GM11168 (cell line): ENCODE measurements around the gene CERS3.

Experiments used
- in situ Hi-C: fragments of 300-500 bp; cut with MboI; formaldehyde crosslinking; loops from one replicate; pipeline ENCODE4 v1.12.0; 2022; ENCODE audit warnings: low sequenced_read_pairs; ENCODE audit not compliant: unreplicated experiment

The CERS3 gene

DNA sequence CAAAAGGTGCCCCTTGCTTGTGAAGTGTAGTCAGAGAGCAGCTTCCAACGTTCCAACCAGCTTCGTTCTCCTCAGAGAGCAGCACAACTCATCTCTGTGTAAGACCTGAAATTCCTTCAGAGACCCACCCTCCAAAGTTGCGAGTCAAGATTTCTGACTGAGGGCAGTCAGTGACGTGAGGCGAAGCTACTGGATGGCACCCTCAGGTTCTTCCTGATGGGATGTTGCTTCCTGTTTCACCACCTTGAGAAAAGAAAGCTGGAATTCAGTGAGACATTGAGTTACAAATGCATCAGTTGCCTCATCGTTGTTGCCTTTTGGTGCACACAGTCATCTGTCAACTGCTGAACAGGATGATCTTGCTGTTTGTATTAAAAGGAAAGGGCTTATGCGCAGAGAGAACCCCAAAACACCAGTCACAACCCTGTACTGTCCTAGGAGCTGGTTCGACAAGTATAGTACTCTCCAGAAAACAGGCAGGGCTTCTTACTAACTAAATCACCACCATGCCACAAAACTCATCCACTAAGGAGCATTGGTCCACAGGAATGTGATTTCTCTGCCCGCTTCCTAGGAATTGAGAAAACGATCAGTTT is at the start of gene CERS3:
TSS of gene CERS3 (minus strand) at position 118 of the 596 bp plus-strand sequence. CDS start 27,101 bp downstream, outside the sequence.
- in situ Hi-C loops, result no loop called here

DNA sequence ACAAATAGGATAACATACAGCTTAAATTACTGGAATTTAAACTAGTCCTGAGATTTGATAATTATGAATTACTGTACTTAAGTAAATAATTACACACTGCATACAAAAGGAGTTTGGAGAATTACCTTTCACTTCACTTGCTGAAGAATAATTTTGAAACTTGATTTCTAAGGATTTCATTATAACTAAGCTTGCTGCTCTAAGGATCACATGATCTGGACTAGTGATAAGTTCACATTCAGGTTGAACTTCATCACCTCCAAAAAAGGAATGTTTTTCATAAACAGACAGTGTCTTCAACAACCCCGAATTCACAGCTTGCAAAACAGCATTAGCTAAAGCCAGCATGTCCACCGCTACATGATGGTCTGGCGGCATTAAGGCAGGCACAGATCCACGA is 44.8 kb upstream of the CERS3 start:
- in situ Hi-C loops, result loop anchor here (25.0 kb wide), 1 partner anchor 636 kb away; no protein-coding TSS in a partner anchor

DNA sequence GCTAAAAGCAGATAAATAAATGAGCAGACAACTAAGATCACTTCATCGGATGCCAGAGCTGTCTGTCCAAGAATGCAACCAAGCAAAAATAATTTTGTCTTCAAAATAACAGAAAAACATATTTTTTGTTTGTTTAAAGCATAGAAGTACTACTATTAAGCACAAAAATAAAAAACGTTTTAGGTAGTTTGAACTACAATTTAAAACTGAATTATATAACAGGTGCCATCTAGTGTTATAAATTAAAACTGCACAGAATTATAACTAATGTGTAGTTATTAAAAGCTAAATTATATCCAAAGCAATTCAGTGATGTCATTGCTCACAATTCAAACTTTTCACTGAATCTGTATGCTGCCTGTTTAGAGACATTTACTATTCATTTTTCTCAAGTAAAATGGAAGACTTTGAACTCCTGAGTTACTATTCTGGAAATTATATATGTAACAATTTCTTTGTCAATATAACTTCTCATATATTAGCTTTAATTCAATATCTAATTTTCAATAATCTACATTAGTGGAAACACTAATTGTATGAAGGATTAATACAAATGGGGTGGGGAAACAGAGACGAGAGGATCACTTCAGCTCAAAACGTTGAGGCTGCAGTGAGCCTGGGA is 43.7 kb upstream of the CERS3 start:
- in situ Hi-C loops, result loop anchor here (25.0 kb wide), 1 partner anchor 635 kb away; no protein-coding TSS in a partner anchor

DNA sequence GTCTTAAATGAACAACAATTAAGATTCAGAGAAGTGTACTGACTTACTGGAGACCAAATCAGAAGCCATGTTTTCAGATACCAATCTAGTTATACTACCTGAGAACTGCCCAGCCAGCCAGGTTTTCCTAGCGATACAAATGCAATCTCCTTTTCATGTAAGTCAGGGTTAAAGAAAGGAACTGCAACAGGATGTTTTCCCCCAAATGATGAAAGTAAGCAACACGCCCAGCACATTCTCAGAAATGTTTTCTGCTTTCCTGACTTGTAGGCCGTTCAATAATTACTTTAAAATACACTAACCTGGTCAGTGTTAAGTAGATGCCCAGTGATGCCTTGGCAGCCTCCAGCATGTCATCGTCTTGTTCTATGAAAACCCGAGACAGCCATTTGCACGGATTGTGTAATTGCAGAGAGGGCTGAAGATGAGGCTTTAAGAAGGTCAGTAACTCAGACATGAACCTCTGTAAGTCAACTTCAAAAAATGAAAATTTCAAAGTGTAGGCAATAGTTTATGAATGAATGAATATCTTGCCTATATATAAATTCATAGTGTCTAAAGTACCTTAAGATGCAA is 42.9 kb upstream of the CERS3 start:
- in situ Hi-C loops, result loop anchor here (25.0 kb wide), 1 partner anchor 634 kb away; no protein-coding TSS in a partner anchor

DNA sequence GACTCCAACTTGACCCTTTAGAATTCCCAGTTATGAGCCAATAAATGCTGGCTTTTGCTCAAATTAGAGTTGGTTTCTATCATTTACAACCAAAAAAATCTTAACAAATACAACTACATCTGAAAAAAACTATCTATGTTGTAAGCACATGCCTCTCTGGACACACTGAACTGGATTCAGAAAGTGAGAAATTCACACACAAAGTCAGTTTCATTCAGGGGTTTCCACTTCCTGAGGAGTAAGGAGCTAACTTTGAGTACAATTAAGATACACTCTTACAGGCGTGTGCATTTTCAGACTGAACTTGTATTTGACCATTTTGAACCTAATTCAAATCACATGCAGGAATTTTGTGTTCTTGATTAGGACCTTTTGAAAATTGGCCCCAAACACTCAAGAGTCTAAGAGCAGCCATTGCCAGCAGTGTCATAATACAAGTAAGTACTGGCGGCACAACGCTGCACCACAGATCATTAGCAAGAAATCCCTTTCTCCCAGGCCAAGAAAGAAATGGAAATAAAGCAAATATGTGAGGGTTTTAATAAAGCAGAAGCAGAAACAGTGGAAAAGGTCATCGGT is 42.1 kb upstream of the CERS3 start:
- in situ Hi-C loops, result loop anchor here (25.0 kb wide), 1 partner anchor 634 kb away; no protein-coding TSS in a partner anchor

DNA sequence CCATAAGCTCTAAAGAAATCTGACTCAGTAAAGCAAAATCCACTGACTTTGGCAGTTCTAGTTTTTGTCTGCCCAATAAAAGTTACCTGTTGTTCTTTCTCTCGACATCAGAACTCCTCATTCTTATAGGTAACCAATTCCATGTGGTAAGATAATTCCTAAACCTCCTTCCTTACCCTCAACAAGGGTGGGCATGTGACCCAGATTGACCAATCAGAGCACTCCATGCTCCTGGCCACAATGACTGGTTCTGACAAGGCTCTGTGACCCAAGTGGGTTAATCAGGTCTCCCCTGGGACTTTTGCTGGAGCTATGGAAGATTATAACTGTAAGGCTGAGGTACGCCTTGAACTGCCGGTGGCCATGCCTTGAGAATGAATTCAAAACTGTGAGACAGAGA is 41.5 kb upstream of the CERS3 start:
- in situ Hi-C loops, result loop anchor here (25.0 kb wide), 1 partner anchor 633 kb away; no protein-coding TSS in a partner anchor

DNA sequence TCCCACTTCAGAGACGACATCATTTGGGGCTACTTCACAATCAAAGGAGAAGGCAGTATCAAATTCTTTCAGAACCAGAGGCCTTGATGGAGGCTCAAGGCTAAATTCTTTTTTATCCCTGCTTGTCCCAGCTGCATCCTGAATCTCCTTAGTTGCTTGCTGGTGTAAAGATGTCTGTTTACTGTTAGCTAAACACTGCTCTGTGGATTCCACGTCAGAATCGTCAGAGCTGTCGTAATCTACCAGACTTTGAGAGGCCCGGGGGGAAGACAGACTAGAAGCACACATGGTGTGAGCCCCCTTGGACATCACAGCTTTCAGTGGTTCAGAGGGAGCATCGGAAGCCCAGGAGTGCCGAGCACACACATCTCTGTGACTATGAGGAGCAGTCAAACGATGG is 40.6 kb upstream of the CERS3 start:
- in situ Hi-C loops, result loop anchor here (25.0 kb wide), 1 partner anchor 632 kb away; no protein-coding TSS in a partner anchor

DNA sequence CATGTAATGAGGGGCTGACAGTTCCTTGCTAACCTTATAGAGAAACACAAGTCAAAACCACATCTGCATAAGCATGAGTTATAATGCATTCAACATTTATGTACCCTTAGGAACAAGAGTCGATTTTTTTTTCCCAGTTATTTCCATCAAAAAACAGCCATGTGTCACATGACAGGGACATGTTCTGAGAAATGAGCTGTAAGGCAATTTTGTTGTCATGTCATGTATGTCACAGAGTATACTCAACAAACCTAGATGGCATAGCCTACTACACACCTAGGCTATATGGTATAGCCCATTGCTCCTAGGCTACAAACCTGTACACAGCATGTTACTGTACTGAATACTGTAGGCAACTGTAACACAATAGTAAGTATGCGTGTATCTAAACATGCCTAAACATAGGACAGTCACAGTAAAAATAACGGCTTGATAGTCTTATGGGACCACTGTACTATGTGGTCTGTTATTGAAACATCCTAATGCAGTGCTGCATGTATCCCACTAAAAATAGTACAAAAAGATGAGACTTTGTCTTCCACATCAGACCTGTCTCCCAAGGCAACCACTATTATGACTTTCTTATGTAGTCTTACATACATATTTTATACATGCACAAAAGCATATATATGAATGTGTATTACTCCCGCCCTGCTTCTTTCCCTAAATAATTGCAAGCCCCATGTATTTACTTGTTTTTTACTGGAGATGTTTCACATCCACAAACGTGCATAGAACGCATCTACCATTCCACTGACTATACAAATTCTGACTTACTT is 38.3 kb upstream of the CERS3 start:
- in situ Hi-C loops, result loop anchor here (25.0 kb wide), 1 partner anchor 630 kb away; no protein-coding TSS in a partner anchor

DNA sequence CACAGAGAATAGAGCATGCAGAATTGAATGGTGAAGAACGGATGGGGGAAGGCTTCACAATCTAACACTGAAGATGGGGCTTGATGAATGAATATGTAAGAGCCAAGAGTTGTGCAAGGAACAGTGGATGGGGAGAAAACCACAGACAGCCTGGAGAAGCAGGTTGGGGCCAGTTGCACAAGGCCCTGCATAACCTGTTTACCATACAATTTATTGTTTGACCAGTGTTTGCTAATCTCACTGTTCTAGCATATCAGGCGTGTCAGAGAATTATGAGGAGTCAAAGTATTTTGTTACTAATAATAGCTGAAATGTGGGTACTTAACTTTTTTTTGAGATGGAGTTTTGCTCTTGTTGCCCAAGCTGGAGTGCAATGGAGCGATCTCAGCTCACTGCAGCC is 36.8 kb upstream of the CERS3 start:
- in situ Hi-C loops, result loop anchor here (25.0 kb wide), 1 partner anchor 628 kb away; no protein-coding TSS in a partner anchor

DNA sequence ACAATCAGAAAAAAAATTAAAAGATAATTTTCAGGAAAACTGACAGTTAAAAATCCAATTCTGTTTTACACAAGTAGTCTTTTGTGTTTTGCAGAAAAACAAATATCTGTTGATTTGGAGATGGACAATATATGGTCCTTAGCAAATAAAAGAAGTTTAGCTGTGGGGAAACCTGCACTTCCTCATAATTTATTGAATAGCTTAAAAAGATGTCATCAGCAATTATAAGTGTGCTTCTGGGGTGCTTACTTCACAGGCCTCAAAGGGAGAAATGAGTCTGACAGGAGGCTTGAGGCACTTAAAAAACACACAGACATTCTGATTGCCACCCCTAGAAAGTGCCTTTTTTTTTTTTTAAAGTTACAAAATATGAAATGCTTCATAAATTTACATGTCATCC is 31.6 kb upstream of the CERS3 start:
- in situ Hi-C loops, result loop anchor here (25.0 kb wide), 1 partner anchor 623 kb away; no protein-coding TSS in a partner anchor

DNA sequence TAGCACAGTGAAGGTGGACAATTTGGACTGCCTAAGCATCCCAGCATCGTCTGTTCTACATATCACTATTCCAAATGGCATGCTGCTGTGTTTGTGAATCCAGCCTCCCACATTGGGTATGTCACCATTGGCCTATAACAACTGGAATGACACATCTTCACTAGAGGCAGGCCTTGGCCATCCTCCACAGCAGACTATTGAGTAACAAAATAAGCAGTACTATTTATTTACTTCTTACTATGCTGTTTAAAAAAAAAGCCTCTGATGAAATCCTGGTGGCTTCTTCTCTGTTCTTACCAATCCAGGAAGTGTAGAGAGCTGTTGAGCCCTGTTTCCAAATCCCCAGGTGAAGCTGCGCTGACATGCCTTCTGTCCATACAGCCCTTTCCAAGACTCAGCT is 30.6 kb upstream of the CERS3 start:
- in situ Hi-C loops, result loop anchor here (25.0 kb wide), 1 partner anchor 622 kb away; no protein-coding TSS in a partner anchor

DNA sequence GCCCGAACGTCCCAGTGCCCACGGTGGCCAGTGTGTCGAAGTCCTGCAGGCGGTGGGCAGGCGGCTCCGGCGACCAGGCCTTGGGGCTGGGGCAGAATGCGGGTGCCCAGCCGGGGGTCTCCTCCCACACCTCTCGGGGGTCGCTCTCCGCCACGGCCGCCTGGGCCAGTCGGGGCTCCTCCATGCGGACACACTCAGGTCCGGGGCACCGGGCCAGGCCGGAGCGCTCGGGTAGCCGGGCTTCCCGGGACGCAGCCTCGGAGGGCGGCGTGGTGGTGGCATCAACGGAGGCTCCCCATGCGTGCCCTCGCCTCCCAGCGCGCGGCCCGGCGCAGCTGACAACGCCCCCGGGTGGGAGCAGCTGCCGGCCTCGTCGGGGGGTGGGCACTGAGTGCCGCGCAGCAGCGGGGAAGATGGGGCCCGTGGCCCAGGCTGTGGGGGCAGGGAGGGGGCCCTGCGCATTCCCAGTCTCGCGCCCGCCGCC is 30.1 kb upstream of the CERS3 start:
- in situ Hi-C loops, result loop anchor here (25.0 kb wide), 1 partner anchor 622 kb away; no protein-coding TSS in a partner anchor

DNA sequence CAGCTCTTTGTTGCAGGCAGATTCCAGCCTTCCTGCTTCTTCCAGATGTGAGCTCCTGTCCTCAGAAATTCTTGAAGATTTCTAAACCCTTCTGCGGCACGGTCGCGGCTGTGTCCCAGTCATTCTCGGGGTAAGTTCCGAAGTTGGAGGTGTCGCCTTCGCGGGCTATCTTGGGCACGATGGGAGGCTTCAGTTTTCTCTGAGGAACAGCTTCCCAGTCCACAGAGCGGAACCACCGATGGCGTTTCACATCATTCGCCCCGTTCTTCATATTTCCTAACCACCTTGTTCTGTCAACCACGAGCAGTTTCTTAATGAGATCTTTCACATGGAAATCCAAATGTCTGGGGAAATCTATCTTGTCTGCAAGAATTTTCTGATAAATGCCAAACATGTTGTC is 24.7 kb upstream of the CERS3 start:
- in situ Hi-C loops, result loop anchor here (25.0 kb wide), 1 partner anchor 616 kb away; no protein-coding TSS in a partner anchor

DNA sequence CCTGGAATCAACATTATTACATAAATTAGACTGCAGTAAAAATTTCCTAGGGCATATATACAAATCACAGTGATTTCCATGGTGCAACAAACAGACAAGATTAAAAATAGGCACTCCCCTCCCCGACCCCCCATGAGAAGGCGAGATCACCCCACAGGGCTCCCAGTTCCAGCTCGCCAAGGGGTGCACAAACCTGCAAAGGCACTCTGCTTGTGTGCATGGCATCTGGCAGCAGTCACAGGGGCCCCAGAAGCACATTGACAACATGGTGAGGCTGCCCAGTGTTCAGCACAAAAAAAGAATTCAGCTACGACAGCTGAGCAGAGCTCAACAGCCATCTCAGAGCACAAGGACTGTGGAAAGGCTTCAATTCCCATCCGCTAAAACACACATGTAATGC is 19.2 kb upstream of the CERS3 start:
- in situ Hi-C loops, result no loop called here

DNA sequence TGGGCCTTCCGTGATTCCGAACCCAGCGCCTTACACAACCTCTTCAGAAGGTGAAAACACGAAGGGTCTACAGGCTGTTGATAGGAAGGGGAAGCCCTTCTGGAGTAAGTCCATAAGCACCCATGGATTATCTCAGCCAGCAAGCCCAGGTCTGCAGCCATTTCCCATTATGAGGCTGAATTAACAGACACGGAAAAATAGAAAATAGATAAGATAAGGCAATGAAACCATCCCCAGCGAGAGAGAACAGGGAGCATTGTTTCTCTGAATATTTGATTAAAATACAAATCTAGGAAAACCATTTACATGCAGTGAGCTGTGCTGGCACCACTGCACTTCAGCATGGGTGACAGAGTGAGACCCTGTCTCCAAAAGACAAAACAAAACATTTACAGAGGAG is 16.2 kb upstream of the CERS3 start:
- in situ Hi-C loops, result no loop called here

DNA sequence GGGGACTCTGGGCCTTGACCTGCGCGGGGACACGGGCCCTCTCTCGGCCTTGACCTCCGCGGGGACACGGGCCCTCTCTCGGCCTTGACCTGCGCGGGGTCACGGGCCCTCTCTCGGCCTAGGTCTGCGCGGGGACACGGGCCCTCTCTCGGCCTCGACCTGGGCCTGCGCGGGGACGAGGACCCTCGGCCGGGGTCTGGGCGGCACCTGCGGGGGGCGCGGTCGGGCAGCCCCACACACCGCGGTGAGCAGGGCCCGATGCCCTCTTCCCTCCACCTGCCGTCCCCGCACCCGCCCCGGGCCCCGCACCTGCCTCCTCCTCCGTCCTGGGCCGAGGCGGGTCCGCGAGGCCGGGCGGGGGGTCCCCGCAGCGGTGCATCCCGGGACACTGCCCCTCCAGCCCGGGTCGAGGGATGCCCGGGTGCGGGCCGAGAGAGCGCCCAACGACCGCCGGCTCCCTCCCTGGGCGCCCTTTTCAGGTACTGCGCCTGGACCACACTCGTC is 15.6 kb upstream of the CERS3 start:
- in situ Hi-C loops, result no loop called here

DNA sequence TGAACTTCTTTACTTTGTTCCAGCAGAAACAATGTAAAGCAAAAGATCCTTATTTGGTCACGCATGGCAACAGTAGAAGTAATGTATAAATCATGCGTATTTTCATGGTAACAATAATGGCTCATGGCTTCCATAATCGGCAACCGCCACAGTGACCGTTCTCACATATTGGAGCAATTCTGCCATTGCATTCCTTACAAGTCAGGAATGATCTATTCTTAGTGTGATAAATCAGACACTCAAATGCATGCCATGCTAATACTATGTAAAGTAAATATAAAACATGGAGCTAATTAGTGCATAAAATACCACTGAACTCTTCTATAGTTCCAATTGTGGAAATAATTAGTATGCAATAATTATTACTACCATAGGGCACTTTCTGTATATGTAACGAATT is 13.5 kb upstream of the CERS3 start:
- in situ Hi-C loops, result no loop called here

DNA sequence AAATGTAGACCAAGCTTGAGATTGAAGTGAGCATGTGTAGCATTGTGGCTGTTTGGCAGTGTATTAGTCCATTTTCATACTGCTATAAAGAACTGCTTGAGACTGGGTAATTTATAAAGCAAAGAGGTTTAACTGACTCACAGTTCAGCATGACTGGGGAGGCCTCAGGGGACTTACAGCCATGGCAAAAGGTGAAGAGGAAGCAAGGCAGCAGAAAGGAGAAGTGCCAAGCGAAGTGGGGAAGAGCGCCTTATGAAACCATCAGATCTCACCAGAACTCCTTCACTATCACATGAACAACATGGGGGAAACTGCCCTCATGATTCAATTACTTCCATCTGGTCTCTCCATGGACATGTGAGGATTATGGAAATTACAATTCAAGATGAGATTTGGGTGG is 8.6 kb upstream of the CERS3 start:
- in situ Hi-C loops, result no loop called here

DNA sequence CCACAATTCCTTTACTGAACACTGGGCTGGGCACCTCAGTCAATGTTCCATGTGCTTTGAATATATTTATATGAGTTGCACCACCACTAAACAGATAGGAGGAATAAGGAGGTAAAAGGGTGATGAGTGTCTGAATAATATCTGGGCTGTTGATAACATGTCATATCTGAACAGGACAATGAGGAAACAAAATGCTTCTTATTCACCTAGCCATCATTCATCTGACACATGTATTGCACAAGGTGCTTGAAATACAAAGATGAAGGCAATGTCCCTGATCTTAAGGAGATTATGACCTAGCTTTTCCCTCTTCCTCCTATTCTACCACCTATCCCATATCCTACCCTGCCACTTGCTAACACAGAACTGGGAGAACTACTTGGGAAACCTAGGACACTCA is 8.0 kb upstream of the CERS3 start:
- in situ Hi-C loops, result no loop called here

DNA sequence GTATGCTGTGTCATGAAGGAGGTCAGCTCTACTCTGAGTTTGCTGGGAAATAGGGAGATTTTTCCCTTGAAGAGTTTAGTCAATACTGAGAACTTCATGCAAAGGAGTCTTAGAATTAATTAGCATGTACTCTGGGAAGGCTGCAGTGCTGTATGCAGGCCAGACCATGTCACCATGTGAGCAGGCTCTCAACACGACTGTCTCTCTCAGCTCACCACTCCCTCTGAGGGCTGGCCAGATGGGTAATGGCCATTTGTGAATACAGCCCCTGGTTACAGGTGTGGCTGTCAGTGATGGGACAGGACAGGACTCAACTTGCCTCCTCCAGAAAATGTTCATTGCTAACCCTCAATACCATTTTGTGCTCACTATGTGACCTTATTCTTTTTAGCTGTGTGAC is 5.1 kb upstream of the CERS3 start:
- in situ Hi-C loops, result no loop called here
